KMS-11 (cell line): ENCODE measurements around the gene LRWD1.
A peak's percentile ranks its signal among the peaks of the same experiment; 100 is the strongest.

Source experiments
- H2AFZ ChIP-seq: fragments of 200-600 bp; sonication (generic); 2 replicates; pipeline ENCODE4 v1.6.1; 2016; ENCODE audit warnings: antibody characterized with exemption, mixed run types, low read depth
- H3K27ac ChIP-seq: fragments of 200-600 bp; sonication (generic); 2 replicates; pipeline ENCODE4 v1.6.1; 2016; ENCODE audit warnings: mild to moderate bottlenecking, mixed run types
- H3K27me3 ChIP-seq: fragments of 200-600 bp; sonication (generic); 2 replicates; pipeline ENCODE4 v1.6.1; 2017; ENCODE audit warnings: mild to moderate bottlenecking, low read depth, mixed run types, moderate library complexity; ENCODE audit not compliant: insufficient read depth
- H3K36me3 ChIP-seq: fragments of 200-600 bp; sonication (generic); 2 replicates; pipeline ENCODE4 v1.6.1; 2017; ENCODE audit warnings: mild to moderate bottlenecking, mixed run types; ENCODE audit not compliant: insufficient read depth
- H3K4me1 ChIP-seq: fragments of 200-600 bp; sonication (generic); 2 replicates; pipeline ENCODE4 v1.6.1; 2016; ENCODE audit warnings: mild to moderate bottlenecking, low read depth, mixed run types; ENCODE audit not compliant: poor library complexity, severe bottlenecking
- H3K4me2 ChIP-seq: fragments of 200-600 bp; sonication (generic); 2 replicates; pipeline ENCODE4 v1.7.0; 2016; ENCODE audit warnings: mild to moderate bottlenecking, mixed run types
- H3K4me3 ChIP-seq: fragments of 200-600 bp; sonication (generic); IDR thresholded peaks from 2 replicates; pipeline ENCODE4 v1.6.1; 2017; ENCODE audit warnings: low read depth, low read length, mixed read lengths; ENCODE audit not compliant: insufficient read depth
- H3K79me2 ChIP-seq: fragments of 200-600 bp; sonication (generic); 2 replicates; pipeline ENCODE4 v1.6.1; 2016; ENCODE audit warnings: low read depth, mixed run types; ENCODE audit not compliant: insufficient read depth
- H3K9ac ChIP-seq: fragments of 200-600 bp; sonication (generic); 2 replicates; pipeline ENCODE4 v1.6.1; 2016; ENCODE audit warnings: mild to moderate bottlenecking, mixed run types
- H4K20me1 ChIP-seq: fragments of 200-600 bp; sonication (generic); 2 replicates; pipeline ENCODE4 v1.6.1; 2016; ENCODE audit warnings: mild to moderate bottlenecking, mixed run types; ENCODE audit not compliant: insufficient read depth
- CTCF ChIP-seq: fragments of 200-600 bp; sonication (generic); conservative IDR thresholded peaks from 2 replicates; pipeline ENCODE4 v1.6.1; 2017; ENCODE audit warnings: low read depth, mild to moderate bottlenecking, antibody characterized with exemption, low read length, moderate library complexity, mixed read lengths

Gene LRWD1

GRCh38 chr7:102459221-102459844 lies 5.5 kb upstream of the LRWD1 start:
- H3K4me3 ChIP-seq: no peak overlapping the region
- H2AFZ ChIP-seq: no peak overlapping the region
- H3K79me2 ChIP-seq: peaks cover 22% of the 10 kb centered on the region; the same call in 1 of the 2 replicates
- H3K4me2 ChIP-seq: no peak overlapping the region
- peaks cover 10% of the 10 kb centered on the region; the same call in 1 of the 2 replicates for H3K36me3 ChIP-seq
- no peak for TF ChIP-seq CTCF
- no peak overlapping the region for H3K9ac ChIP-seq
- no peaks in the 10 kb centered on the region for H4K20me1 ChIP-seq
- H3K27ac ChIP-seq: no peak overlapping the region
- H3K4me1 ChIP-seq: peaks cover 13% of the 10 kb centered on the region
- no peaks in the 10 kb centered on the region for H3K27me3 ChIP-seq

GRCh38 chr7:102460467-102460866 lies 4.3 kb upstream of the LRWD1 start:
- no peak overlapping the region for H2AFZ ChIP-seq
- peaks cover 26% of the 10 kb centered on the region; the same call in 1 of the 2 replicates for H3K79me2 ChIP-seq
- peaks cover 13% of the 10 kb centered on the region for H3K4me1 ChIP-seq

GRCh38 chr7:102463841-102464576 lies 775 bp upstream of the LRWD1 start:
- H3K27me3 ChIP-seq: no peaks in the 10 kb centered on the region
- H2AFZ ChIP-seq: peak overlapping the region; percentile 99
- no peak for TF ChIP-seq CTCF
- peaks cover 22% of the 10 kb centered on the region for H3K4me1 ChIP-seq
- H3K79me2 ChIP-seq: peaks cover 26% of the 10 kb centered on the region; the same call in 1 of the 2 replicates
- H3K9ac ChIP-seq: peak overlapping the region; percentile 84
- peak overlapping the region; percentile 47 for H3K27ac ChIP-seq
- H3K4me3 ChIP-seq: peak overlapping the region; percentile 66
- H3K4me2 ChIP-seq: peak overlapping the region; percentile 94
- H3K36me3 ChIP-seq: no peaks in the 10 kb centered on the region
- H4K20me1 ChIP-seq: no peaks in the 10 kb centered on the region

More at GRCh38 chr7:102460467-102460866, 4.3 kb upstream of the LRWD1 start:
- Histone ChIP-seq H3K9ac (no peak overlapping the region), H3K4me3 (no peak overlapping the region), H3K27ac (no peak overlapping the region), H4K20me1 (no peaks in the 10 kb centered on the region), H3K36me3 (peaks cover 10% of the 10 kb centered on the region; the same call in 1 of the 2 replicates), H3K27me3 (no peaks in the 10 kb centered on the region), H3K4me2 (no peak overlapping the region)
- TF ChIP-seq CTCF: no peak

- Histone ChIP-seq H4K20me1 (no peaks in the 10 kb centered on the region), H3K4me2 (peak overlapping the region; percentile 94; the same call in 1 of the 2 replicates), H2AFZ (no peak overlapping the region), H3K4me3 (no peak overlapping the region), H3K4me1 (peaks cover 22% of the 10 kb centered on the region), H3K36me3 (no peaks in the 10 kb centered on the region), H3K9ac (no peak overlapping the region), H3K27ac (no peak overlapping the region), H3K27me3 (no peaks in the 10 kb centered on the region), H3K79me2 (peaks cover 26% of the 10 kb centered on the region; the same call in 1 of the 2 replicates)
- TF ChIP-seq CTCF: no peak
Measured at GRCh38 chr7:102466097-102466496, 1.3 kb downstream of the LRWD1 start.
